GM21515 (cell line): ENCODE measurements around the gene LCE1B.

ENCODE experiments used
- ATAC-seq: cut with Tn5 transposase; IDR thresholded peaks from one replicate; pipeline ENCODE4 v1.9.1; 2021; ENCODE audit not compliant: unreplicated experiment

LCE1B gene

DNA sequence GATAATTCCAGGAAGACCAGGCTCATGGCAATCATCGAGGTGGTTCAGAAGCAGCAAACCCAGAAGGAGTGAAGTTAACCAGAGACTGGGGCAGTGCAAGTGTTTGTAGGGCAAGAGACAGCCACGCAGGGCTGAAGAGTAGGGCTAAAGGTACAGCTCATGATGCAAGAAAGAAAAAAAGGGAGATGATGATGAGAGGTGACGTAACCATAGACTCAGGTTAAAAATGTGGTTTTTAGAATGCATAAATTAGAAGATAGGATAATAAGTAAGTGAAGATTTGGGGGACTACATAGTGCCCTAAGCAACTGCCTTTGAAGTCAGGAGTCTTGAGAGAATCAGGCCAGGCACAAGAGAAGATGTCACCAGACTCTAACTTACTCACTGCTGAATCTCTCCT, 48.4 kb downstream of the LCE1B start:
- ATAC-seq: no peak

DNA sequence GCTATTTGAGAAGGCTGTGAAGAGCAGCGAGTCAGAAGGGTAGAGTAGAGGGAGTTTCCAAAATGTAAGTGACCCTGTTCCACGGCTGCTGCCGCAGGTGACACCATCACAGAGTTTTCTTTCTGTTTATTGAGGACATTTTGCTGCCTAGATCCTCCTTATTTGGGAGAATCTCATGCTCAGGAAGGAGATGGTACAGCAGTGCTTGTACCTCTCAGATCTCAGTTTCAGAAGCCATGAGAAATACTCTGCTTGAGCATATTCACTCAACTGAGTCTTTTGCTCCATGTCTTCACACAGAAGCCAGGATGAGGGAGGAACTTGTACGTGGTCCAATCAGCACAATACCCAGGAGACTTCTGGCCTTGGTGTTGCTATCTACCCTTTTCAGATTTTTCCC, 49.6 kb downstream of the LCE1B start:
- ATAC-seq: no peak
